ENCODE measurements around the gene TET3.

DNA sequence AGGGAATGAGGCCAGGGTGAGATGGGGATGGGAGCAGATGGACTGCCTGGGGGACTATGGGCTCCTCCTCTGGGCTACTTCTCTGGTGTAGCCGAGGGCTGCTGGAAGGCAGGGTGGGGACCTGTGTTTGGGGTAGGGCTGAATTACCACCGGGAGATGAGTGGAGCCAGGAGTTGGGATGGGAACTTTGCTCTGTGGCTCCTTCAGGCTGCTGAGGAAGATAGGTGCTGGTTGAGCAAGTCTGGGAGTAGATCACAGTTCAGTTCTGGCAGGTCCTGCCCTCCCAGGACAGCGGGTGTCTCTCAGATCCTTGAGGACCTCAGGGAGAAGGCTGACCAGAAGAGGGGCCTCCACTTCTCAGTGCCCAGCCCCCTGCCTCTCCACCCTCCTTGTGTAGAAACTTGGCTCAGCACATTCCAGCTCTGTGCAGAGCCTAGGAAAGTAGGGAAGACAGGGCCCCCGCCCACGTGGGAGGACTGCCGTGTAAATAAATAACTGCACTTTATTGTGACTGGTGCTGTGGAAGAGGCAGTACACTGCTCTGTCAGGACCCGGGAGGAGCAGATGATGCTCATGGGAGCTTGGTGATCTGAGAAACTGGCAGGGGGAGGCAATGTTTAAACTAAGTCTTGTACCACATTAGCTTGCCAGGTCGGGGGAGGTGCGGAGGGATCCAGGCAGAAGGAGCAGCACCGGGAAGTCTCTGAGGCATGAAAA, 15.3 kb downstream of the TET3 start:
- TF ChIP-seq, protein P1, sequence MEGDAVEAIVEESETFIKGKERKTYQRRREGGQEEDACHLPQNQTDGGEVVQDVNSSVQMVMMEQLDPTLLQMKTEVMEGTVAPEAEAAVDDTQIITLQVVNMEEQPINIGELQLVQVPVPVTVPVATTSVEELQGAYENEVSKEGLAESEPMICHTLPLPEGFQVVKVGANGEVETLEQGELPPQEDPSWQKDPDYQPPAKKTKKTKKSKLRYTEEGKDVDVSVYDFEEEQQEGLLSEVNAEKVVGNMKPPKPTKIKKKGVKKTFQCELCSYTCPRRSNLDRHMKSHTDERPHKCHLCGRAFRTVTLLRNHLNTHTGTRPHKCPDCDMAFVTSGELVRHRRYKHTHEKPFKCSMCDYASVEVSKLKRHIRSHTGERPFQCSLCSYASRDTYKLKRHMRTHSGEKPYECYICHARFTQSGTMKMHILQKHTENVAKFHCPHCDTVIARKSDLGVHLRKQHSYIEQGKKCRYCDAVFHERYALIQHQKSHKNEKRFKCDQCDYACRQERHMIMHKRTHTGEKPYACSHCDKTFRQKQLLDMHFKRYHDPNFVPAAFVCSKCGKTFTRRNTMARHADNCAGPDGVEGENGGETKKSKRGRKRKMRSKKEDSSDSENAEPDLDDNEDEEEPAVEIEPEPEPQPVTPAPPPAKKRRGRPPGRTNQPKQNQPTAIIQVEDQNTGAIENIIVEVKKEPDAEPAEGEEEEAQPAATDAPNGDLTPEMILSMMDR (IDR thresholded peaks at IDR 0.05): no peak
- TF ChIP-seq EZH2 (IDR thresholded peaks at IDR 0.05): no peak
